Stimulated activated CD4-positive, alpha-beta T cell treated with anti-CD3 and anti-CD28 coated beads, TNF-alpha, amount 100 ng/mL, for 24 hours (primary cell): ENCODE results near the gene OR10D3.
A peak's percentile ranks its signal among the peaks of the same experiment; 100 is the strongest.
"Not testable (repeated sequence)": the region's sequence is repeated elsewhere in the genome, so short reads cannot be mapped to it uniquely, and the experiment has no call there.

ENCODE experiments used
- DNase-seq, 3 experiments: peaks; one replicate each; pipeline ENCODE4 v3.0.0-alpha.2; 2020; ENCODE audit warnings: low read depth in 3 of 3

OR10D3 gene

DNA sequence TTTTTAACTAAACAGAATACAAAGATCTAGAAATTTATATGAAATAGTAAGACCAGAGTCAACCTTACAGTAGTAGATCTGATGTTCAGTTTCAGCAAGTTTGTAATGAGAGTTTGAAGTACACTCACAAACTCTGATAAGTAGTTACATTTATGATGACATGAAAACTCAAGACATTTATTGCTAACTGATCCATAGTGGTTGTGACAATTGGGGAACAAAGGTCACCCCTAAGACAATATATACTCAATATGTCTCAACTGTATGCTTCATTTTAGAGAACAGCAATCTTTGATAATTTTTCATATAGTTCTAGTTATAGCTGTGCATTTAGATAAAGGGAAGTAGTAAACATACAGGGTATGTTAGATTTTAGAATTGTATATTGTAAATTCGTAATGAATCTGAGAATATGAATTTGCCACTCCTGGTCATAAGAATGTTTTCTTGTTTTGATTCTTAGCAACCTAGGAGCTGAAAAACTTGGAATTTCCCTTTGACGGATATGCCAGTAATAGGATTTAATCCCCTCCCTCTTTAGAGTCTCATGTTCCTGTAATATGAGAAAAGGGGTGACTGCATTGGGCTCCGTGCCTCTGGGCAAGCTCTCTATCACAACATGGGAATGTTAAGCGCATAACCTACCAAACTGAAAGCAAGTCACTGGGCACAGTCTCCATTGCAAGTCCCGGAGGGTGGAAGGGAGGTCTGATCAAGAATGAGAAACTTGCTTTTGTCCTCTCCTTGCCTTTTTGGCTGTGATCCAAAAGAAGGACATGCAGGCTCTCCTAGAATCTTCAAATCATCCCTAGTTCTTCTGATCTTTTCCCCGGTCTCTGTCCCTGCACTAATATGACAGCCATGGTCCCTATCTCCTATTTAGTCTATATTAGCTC, 11.4 kb downstream of the OR10D3 start:
- no peak for DNase-seq

DNA sequence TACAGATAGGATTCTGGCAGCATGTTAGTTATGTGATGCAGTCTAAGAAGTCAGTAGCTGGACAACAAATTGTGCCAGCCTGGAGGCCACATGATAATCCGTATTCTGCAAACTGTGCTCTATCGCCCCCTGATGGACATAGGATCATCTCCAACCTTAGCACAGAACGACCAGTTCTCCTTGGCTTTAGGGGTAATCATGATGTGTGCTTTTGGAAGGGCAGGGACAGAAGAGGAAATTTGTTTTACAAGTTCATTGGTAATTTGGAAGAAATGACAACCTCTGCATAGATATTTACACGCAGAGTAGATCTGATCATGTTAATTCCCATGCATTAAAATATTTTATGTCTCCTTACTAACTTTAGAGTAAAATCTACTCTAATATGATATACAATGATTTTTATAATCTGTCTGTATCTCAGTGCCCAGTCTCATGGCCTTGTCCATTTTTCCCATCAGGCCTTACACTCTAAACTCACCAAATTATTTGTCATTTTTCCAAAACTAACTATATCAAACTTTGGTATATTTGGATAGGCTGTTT, 12.1 kb downstream of the OR10D3 start:
- DNase-seq: peak in 2 of 3 experiments; percentile 9 to 29

DNA sequence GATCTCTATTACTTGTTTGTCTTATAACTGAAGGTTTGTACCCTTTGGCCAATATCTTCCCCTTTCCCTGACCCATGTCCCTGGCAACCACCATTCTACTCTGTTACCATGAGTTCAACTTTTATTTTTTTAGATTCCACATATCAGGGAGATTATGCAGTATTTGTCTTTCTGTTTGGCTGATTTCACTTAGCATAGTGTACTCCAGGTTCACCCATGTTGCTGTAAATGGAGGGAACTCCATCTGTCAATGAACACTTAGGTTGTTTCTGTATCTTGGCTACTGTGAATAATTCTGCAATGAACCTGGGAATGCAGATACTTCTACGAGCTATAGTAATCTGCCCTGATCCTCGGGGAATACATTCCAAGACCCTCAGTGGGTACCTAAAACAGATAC, 14.9 kb downstream of the OR10D3 start:
- no peak for DNase-seq

DNA sequence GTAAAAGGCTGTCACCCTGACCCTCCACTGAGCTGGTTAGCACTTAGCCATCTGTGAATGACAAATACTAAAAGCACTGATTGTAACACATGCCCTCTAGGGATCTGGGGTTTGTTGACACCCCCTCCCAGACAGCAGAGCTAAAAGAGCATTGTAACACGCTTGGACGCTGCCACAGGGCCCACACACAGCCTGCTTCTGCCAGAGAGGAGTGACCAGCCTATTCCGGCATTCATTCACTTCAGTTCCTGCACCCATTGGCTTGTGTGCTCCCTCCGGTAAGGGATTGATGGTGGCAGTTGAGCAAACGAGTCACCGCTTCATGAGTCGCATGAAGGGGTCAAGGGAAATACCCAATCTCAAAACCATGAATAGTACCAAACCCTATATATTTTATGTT, 15.8 kb downstream of the OR10D3 start:
- no peak for DNase-seq

DNA sequence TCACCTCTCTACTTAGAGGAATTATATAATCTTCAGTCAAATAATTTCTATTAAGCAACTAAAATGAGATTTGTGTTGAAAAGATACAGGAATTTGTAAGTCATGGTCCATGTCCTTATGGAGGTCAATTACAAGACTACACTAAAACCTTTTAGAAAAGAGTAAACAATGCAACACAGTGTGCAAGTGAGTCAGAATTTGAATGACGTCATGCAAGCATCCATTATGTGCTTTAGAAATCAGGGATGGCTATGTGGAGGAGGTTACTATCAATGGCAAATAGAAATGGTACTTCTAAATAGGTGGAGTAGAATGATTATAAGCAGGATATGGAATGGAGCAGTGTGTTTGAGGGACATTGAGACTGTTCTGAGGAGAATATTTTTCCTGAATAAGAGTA, 16.6 kb downstream of the OR10D3 start:
- DNase-seq: no peak

DNA sequence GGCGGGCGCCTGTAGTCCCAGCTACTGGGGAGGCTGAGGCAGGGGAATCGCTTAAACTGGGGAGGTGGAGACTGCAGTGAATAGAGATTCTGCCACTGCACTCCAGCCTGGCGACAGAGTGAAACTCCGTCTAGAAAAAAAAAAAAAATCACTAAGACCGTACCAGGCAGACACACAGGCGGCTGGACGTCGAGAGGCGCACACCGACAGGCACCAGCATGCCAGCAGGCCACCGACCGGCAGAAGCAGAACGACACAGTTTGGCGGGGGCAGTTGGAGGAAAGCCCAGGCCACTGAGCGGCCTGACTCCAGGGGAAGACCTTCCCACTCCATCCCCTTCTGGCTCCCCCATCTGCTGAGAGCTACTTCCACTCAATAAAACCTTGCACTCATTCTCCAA, 17.5 kb downstream of the OR10D3 start:
- DNase-seq: no peak

DNA sequence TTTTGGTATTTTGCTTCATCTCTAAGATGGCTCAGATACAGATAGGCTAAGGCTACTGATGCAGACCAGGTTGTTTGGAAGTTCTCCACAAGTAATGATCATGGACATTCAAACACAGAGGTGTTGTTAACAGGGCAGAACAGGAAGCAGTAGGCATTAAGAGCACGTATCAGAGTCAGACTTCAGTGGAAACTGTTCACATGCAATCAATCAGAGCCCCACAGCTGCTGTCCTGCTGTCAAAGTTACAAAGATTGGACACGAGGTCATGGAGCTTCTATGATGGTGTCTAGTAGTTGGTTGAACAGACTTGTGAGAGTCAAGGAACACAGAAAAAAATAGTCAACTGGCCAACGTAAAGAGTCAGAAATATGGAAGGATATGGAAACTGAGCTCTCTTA, 19.8 kb downstream of the OR10D3 start:
- no peak for DNase-seq

DNA sequence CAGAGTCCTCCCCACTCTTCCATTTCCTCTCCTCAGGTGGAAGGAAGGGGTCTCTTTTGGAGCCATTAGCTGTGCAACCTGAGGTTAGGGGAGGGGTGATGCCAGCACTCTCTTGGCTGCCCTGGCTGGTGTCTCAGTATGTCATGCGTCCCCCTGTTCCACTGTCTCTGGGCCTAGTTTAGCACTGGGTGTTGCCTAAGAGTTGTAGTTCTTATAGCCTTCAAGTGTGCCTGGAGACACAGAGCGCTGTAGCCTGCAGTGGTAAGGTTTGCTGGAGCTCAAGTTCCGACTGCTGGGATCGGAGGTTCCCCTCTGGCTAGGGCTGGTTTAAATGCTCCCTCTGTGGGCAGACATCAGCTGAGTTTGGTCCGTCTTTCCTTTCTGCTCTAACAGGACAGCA, 20.9 kb downstream of the OR10D3 start:
- no peak for DNase-seq

DNA sequence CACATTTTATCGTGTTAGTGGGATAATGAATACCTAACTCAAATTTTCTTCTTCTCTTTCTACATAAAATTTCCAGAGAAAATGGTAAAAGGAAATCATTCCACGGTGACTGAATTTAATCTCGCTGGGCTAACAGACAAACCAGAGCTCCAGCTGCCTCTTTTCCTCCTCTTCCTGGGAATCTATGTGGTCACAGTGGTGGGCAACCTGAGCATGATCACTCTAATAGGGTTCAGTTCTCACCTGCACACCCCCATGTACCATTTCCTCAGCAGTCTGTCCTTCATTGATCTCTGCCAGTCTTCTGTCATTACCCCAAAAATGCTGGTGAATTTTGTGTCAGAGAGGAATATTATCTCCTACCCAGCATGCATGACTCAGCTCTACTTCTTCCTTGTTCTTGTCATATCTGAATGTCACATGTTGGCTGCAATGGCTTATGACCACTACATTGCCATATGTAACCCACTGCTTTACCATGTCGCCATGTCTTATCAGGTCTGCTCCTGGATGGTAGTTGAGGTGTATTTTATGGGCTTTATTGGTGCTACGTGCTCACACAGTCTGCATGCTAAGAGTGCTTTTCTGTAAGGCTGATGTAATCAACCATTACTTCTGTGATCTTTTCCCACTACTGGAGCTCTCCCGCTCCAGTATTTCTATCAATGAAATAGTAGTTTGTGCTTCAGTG, 24.1 kb downstream of the OR10D3 start:
- DNase-seq: no peak

DNA sequence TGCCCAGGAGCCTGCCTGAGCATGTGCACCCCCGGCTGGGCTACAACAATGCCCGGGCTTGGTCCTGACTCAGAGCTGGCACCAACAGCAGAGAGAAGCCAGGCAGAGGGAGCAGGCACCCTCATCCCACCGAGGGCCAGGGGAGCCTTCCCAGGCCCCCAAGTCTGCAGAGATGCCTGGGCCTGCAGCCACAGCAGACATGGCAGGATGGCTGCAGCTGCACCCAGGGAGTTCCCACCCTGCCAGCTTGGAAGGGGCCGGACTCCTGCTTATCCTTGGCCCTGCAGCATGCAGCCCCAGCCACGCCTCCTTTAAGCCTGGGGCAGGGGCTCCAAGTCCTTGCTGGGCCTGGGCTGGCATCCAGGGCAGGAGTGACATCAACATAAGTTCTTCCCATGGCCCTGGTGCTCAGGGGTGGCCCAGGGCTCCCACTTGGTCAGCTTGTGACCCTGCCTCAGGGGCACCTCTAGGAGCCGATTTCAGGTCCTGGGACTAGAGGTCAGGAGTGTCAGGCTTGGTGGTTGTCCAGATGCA, 26.7 kb downstream of the OR10D3 start:
- DNase-seq: no peak

DNA sequence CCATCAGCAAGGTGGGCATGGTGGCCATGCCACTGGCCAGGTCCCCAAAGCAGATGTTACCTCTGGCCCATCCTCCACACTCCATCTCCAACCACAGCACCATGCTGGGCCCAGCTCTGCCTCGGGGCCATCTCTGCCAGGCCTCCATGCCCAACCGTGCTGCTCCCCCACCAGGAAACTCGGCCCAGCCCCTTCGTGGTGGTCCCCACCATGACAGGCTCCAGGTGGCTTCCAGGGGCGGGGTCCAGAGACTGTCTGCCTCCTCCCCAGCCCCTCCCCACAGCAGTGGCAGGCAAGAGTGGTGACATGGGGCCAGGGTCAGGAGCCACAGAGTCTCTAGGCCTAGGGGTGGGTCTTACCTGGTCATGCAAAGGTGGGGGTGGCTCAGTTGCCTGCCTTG, 27.3 kb downstream of the OR10D3 start:
- DNase-seq: no peak

DNA sequence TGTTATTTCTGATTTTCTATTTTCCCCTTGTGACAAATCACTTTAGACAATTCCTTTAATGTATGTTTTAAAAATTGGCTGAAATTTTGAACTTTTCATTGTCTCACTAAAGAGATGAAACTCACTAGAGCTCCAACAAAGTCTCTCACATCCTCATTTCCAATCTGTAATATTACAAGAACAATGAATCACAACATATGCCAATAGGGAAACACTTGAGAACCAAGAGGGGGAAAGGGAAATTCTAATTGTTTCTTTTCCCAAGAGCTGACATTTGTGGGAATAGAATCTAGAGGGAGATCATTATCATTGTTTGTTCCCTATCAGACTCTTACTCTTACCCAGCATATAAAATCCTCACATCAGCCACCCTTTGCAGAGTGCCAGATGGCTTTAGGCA, 28.2 kb downstream of the OR10D3 start:
- no peak for DNase-seq

DNA sequence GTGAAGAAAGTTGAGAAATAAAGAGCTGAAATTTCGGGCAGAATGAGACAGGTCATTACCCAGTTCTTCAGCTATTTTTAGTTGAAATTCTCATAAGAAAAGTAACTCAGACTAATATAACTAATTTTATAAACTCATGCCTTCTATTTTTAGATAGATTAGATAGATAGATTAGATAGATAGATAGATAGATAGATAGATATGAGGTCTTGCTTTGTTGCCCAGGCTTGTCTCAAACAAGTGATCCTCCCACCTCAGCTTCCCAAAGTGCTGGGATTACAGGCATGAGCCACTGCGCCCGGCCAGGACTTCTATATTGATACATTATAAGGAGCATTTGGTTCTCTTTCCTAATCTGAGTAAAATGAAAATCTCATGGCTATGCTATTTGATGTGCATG, 30.9 kb downstream of the OR10D3 start:
- DNase-seq: no peak

DNA sequence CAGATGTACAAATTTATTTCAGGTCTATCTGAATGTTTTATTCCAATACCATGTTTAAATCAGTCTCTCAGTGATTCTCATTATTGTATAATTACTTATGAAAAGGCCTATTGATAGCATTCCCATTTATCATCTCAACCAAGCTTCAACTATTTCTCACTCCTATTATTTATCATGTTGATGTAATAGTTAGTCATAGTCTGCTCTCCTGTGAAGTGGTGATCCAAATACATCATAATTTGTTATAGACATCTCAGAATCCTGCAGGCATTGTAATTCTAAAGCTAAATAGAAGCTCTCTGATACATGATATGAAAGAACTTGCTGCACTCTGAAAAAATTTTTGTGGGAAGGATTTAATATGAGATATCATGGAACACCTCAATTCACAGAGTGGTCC, 36.0 kb downstream of the OR10D3 start:
- DNase-seq: no peak

DNA sequence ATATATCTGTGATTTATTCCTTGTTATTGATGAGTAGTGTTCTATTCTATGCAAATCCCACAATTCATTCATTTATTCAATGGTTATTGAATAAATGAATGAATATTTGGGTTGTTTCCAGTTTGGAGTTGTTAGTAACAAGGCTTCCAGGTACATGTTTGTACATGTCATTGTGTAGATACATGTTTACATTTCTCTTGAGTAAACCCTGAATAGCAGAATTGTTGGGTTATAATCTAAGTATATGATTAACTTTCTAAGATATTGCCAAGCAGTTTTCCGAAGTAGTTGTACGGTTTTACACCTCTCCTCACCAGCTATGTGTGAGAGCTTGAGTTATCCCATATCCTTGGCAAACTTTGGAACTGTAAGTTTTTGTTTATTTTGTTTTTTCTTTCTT, 39.3 kb downstream of the OR10D3 start:
- no peak for DNase-seq

DNA sequence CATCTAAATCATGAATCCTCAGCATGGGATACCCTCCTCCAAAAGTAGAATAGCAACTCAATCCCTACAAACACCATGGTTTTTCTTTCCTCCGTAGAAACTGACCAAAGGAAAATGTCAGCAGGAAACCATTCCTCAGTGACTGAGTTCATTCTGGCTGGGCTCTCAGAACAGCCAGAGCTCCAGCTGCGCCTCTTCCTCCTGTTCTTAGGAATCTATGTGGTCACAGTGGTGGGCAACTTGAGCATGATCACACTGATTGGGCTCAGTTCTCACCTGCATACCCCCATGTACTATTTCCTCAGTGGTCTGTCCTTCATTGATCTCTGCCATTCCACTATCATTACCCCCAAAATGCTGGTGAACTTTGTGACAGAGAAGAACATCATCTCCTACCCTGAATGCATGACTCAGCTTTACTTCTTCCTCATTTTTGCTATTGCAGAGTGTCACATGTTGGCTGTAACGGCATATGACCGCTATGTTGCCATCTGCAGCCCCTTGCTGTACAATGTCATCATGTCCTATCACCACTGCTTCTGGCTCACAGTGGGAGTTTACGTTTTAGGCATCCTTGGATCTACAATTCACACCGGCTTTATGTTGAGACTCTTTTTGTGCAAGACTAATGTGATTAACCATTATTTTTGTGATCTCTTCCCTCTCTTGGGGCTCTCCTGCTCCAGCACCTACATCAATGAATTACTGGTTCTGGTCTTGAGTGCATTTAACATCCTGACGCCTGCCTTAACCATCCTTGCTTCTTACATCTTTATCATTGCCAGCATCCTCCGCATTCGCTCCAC, 41.7 kb downstream of the OR10D3 start:
- not testable (repeated sequence) for DNase-seq

DNA sequence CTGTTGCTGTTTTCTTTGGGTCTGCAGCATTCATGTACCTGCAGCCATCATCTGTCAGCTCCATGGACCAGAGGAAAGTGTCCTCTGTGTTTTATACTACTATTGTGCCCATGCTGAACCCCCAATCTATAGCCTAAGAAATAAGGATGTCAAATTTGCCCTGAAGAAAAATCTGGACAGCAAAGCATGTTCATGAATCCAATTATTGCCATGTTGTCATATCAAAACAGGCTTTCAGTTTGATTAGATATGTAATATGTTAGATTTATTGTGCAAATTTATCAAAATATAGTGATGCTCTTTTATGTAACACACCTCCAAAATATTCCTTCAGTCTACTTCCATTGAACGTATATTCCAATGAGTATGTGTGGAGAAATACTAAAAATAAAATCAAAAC, 42.3 kb downstream of the OR10D3 start:
- no peak for DNase-seq

DNA sequence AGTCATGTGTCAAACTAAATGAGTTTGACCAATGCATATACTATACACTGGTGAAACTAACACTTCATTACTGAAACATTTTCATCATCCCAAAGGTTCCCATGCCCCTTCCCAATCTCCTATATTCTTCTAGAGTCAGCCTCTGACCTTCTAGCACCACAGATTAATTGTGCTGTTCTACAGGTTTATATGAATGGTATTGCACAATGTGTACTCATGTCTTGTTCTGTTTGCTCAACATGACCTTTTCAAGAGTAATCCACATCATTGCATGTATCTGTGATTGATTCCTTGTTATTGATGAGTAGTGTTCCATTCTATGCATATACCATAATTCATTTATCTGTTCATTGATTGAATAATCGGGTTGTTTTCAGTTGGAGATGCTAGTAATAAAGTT, 50.2 kb downstream of the OR10D3 start:
- no peak for DNase-seq
